WTC11 (cell line): Measurements from ENCODE around the gene EFCAB5. TPM values are rescaled to one million over a fixed set of nuclear protein-coding genes. Genes with fewer than 3 reads are reported as not detected.

Experiments
- ATAC-seq: fragments of 200-7000 bp; cut with Tn5 transposase; 2 replicates; pipeline ENCODE4 v1.10.0; 2021; ENCODE audit warnings: mild to moderate bottlenecking, moderate library complexity
- CTCF ChIA-PET: fragments of 300-600 bp; sonication (Branson Sonifier 250); formaldehyde crosslinking; loops from one replicate; lab custom pipeline; 2021; ENCODE audit warnings: antibody characterized with exemption; lab: Charles Lee
- POLR2A ChIA-PET: fragments of 350-600 bp; sonication (Branson Sonifier 250); formaldehyde crosslinking; loops from one replicate; lab custom pipeline; 2021; ENCODE audit warnings: antibody characterized with exemption; lab: Charles Lee
- DNase-seq: peaks from one replicate; pipeline ENCODE4 v3.0.0; 2021; ENCODE audit warnings: low spot score
- H3K27ac Mint-ChIP-seq: 2 replicates; pipeline ENCODE4 v1.8.0; 2021; ENCODE audit warnings: mixed read lengths
- H3K27me3 Mint-ChIP-seq: 2 replicates; pipeline ENCODE4 v1.8.0; 2021; ENCODE audit warnings: low read depth, mild to moderate bottlenecking, moderate library complexity, mixed read lengths
- H3K36me3 Mint-ChIP-seq: 2 replicates; pipeline ENCODE4 v1.8.0; 2021; ENCODE audit warnings: mixed read lengths
- H3K4me1 Mint-ChIP-seq: 2 replicates; pipeline ENCODE4 v1.8.0; 2022; ENCODE audit warnings: mixed read lengths
- H3K4me3 Mint-ChIP-seq: 2 replicates; pipeline ENCODE4 v1.8.0; 2021; ENCODE audit warnings: mild to moderate bottlenecking, moderate library complexity, mixed read lengths
- H3K9me3 Mint-ChIP-seq: 2 replicates; pipeline ENCODE4 v1.8.0; 2021; ENCODE audit warnings: mixed read lengths
- ARID4B ChIP-seq: sonication (generic); formaldehyde crosslinking; IDR thresholded peaks from 2 replicates; pipeline ENCODE4 v1.8.0; 2023; ENCODE audit warnings: missing genetic modification reagents, mild to moderate bottlenecking, borderline replicate concordance
- EMX1 ChIP-seq: fragments of 250-450 bp; sonication (Bioruptor Pico); IDR thresholded peaks from 2 replicates; pipeline ENCODE4 v1.8.0; 2021; ENCODE audit warnings: mild to moderate bottlenecking
- FOXJ3 ChIP-seq: sonication (generic); formaldehyde crosslinking; IDR thresholded peaks from 2 replicates; pipeline ENCODE4 v1.9.0; 2021; ENCODE audit warnings: missing genetic modification reagents, mild to moderate bottlenecking, borderline replicate concordance
- JAZF1 ChIP-seq: fragments of 250-450 bp; sonication (Bioruptor Pico); IDR thresholded peaks from 2 replicates; pipeline ENCODE4 v1.9.0; 2021; ENCODE audit warnings: moderate library complexity, mild to moderate bottlenecking, inconsistent platforms
- KAT7 ChIP-seq: sonication (generic); formaldehyde crosslinking; IDR thresholded peaks from 2 replicates; pipeline ENCODE4 v1.8.1; 2023; ENCODE audit warnings: missing genetic modification reagents, mild to moderate bottlenecking, borderline replicate concordance
- MXD4 ChIP-seq: fragments of 250-450 bp; sonication (Bioruptor Pico); IDR thresholded peaks from 2 replicates; pipeline ENCODE4 v1.8.0; 2021; ENCODE audit warnings: mild to moderate bottlenecking, moderate library complexity, borderline replicate concordance
- NFATC4 ChIP-seq: fragments of 250-450 bp; sonication (Bioruptor Pico); IDR thresholded peaks from 2 replicates; pipeline ENCODE4 v1.9.0; 2021; ENCODE audit warnings: mild to moderate bottlenecking
- NFE2L1 ChIP-seq: sonication (generic); formaldehyde crosslinking; IDR thresholded peaks from 2 replicates; pipeline ENCODE4 v1.8.1; 2023; ENCODE audit warnings: missing genetic modification reagents
- NFYB ChIP-seq: sonication (generic); formaldehyde crosslinking; conservative IDR thresholded peaks from 2 replicates; pipeline ENCODE4 v1.8.0; 2022; ENCODE audit warnings: low read depth, missing genetic modification reagents
- NR1H2 ChIP-seq: sonication (generic); formaldehyde crosslinking; IDR thresholded peaks from 2 replicates; pipeline ENCODE4 v1.9.0; 2021; ENCODE audit warnings: mild to moderate bottlenecking, moderate library complexity, missing genetic modification reagents
- NR3C1 ChIP-seq: sonication (generic); formaldehyde crosslinking; conservative IDR thresholded peaks from 2 replicates; pipeline ENCODE4 v1.8.1; 2023; ENCODE audit warnings: low read depth, mild to moderate bottlenecking, missing genetic modification reagents
- RORB ChIP-seq: fragments of 250-450 bp; sonication (Bioruptor Pico); IDR thresholded peaks from 2 replicates; pipeline ENCODE4 v1.9.0; 2021; ENCODE audit warnings: mild to moderate bottlenecking
- SMAD3 ChIP-seq: sonication (generic); formaldehyde crosslinking; IDR thresholded peaks from 2 replicates; pipeline ENCODE4 v1.8.0; 2022; ENCODE audit warnings: missing genetic modification reagents, mild to moderate bottlenecking, borderline replicate concordance
- ZNF121 ChIP-seq: sonication (generic); formaldehyde crosslinking; IDR thresholded peaks from 2 replicates; pipeline ENCODE4 v1.8.0; 2023; ENCODE audit warnings: missing genetic modification reagents
- ZNF263 ChIP-seq: sonication (generic); formaldehyde crosslinking; IDR thresholded peaks from 2 replicates; pipeline ENCODE4 v1.8.1; 2022; ENCODE audit warnings: low read depth, mild to moderate bottlenecking, moderate library complexity, missing genetic modification reagents
- ZNF416 ChIP-seq: fragments of 250-450 bp; sonication (Bioruptor Pico); IDR thresholded peaks from 2 replicates; pipeline ENCODE4 v1.9.0; 2021; ENCODE audit warnings: mild to moderate bottlenecking, inconsistent platforms
- ZNF423 ChIP-seq: fragments of 250-450 bp; sonication (Bioruptor Pico); IDR thresholded peaks from 2 replicates; pipeline ENCODE4 v2.1.2; 2022; ENCODE audit warnings: mild to moderate bottlenecking, moderate library complexity
- total RNA-seq: library from RNA; stranded (reverse); gene quantifications from 3 replicates; pipeline ENCODE4 v1.2.3, GENCODE V29; 2021
- TF ChIP-seq, protein P1 (sequence below): sonication (generic); formaldehyde crosslinking; IDR thresholded peaks from 2 replicates; pipeline ENCODE4 v1.8.0; 2022; ENCODE audit warnings: missing genetic modification reagents
- TF ChIP-seq, protein P2 (sequence below): fragments of 250-450 bp; sonication (Bioruptor Pico); IDR thresholded peaks from 2 replicates; pipeline ENCODE4 v1.8.0; 2021; ENCODE audit warnings: mild to moderate bottlenecking

EFCAB5 gene
- total RNA-seq, 1 experiment from 2014 or later = 0.59 TPM

- ATAC-seq (no peak), DNase-seq (no peak)
- TF ChIP-seq, protein P1, sequence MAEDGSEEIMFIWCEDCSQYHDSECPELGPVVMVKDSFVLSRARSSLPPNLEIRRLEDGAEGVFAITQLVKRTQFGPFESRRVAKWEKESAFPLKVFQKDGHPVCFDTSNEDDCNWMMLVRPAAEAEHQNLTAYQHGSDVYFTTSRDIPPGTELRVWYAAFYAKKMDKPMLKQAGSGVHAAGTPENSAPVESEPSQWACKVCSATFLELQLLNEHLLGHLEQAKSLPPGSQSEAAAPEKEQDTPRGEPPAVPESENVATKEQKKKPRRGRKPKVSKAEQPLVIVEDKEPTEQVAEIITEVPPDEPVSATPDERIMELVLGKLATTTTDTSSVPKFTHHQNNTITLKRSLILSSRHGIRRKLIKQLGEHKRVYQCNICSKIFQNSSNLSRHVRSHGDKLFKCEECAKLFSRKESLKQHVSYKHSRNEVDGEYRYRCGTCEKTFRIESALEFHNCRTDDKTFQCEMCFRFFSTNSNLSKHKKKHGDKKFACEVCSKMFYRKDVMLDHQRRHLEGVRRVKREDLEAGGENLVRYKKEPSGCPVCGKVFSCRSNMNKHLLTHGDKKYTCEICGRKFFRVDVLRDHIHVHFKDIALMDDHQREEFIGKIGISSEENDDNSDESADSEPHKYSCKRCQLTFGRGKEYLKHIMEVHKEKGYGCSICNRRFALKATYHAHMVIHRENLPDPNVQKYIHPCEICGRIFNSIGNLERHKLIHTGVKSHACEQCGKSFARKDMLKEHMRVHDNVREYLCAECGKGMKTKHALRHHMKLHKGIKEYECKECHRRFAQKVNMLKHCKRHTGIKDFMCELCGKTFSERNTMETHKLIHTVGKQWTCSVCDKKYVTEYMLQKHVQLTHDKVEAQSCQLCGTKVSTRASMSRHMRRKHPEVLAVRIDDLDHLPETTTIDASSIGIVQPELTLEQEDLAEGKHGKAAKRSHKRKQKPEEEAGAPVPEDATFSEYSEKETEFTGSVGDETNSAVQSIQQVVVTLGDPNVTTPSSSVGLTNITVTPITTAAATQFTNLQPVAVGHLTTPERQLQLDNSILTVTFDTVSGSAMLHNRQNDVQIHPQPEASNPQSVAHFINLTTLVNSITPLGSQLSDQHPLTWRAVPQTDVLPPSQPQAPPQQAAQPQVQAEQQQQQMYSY (CRISPR knock-in tag) = no peak
- TF ChIP-seq NR3C1 = no peak
- TF ChIP-seq NFATC4 (CRISPR knock-in tag) = no peak
- TF ChIP-seq ZNF416 (CRISPR knock-in tag) = no peak
- TF ChIP-seq FOXJ3 = no peak
- TF ChIP-seq KAT7 (CRISPR knock-in tag) = no peak
- TF ChIP-seq NFYB (CRISPR knock-in tag) = no peak
- TF ChIP-seq NFE2L1 (CRISPR knock-in tag) = no peak
- no peak for TF ChIP-seq EMX1 (CRISPR knock-in tag)
- no peak for TF ChIP-seq ZNF423
- no peak for TF ChIP-seq ZNF263 (CRISPR knock-in tag)
- TF ChIP-seq ARID4B = no peak
- no peak for TF ChIP-seq RORB (CRISPR knock-in tag)
- TF ChIP-seq, protein P2, sequence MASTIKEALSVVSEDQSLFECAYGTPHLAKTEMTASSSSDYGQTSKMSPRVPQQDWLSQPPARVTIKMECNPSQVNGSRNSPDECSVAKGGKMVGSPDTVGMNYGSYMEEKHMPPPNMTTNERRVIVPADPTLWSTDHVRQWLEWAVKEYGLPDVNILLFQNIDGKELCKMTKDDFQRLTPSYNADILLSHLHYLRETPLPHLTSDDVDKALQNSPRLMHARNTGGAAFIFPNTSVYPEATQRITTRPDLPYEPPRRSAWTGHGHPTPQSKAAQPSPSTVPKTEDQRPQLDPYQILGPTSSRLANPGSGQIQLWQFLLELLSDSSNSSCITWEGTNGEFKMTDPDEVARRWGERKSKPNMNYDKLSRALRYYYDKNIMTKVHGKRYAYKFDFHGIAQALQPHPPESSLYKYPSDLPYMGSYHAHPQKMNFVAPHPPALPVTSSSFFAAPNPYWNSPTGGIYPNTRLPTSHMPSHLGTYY (CRISPR knock-in tag) = no peak
- no peak for TF ChIP-seq MXD4 (CRISPR knock-in tag)
- no peak for TF ChIP-seq JAZF1 (CRISPR knock-in tag)
- no peak for TF ChIP-seq NR1H2
- TF ChIP-seq SMAD3 (CRISPR knock-in tag) = no peak
- TF ChIP-seq ZNF121 (CRISPR knock-in tag) = no peak
- H3K4me1 Mint-ChIP-seq = peaks cover 5% of the 10 kb centered on the region; the same call in 1 of the 2 replicates
- ChIA-PET POLR2A (no interaction called here), CTCF (interaction anchor here (0.6 to 6.9 kb wide), 31 partner anchors 9 to 1458 kb away, joined by 3 to 114 read pairs (median 5); partner anchors contain the start of genes GOSR1, SLC6A4 and TMIGD1)
- H3K27ac Mint-ChIP-seq = no peak overlapping the region
- H3K36me3 Mint-ChIP-seq = no peaks in the 10 kb centered on the region
- H3K27me3 Mint-ChIP-seq = no peaks in the 10 kb centered on the region
- no peaks in the 10 kb centered on the region for H3K9me3 Mint-ChIP-seq
- H3K4me3 Mint-ChIP-seq = no peak overlapping the region
Measured at GRCh38 chr17:30103921-30104320, 162.5 kb downstream of the EFCAB5 start.
